ENCODE measurements around the gene TRMT1L. TPM values are rescaled to one million over a fixed set of nuclear protein-coding genes. Genes with fewer than 3 reads are reported as not detected.

TRMT1L gene
- polyA plus RNA-seq, 1 experiment, result 33.4 TPM

- ChIA-PET CTCF (no interaction called here), POLR2A (no interaction called here)
- Histone ChIP-seq H3K27me3 (ENCODE audit: control insufficient read depth, insufficient read depth, low read length) (no peaks in the 10 kb centered on the region), H3K9me3 (ENCODE audit: control insufficient read depth, insufficient read depth, low read length) (peaks cover 5% of the 10 kb centered on the region), H3K27ac (ENCODE audit: low read depth, low read length) (no peak overlapping the region), H3K4me3 (ENCODE audit: low read depth, low read length) (no peak overlapping the region)
- no peak for TF ChIP-seq CTCF (IDR thresholded peaks at IDR 0.05; ENCODE audit: low read depth, low read length)
- no peak for DNase-seq (ENCODE audit: low read depth, low spot score)
These were observed 51.6 kb downstream of the TRMT1L start for GRCh38 chr1:185105121-185105520.

- ChIA-PET POLR2A (no interaction called here), CTCF (no interaction called here)
- Histone ChIP-seq H3K27me3 (ENCODE audit: control insufficient read depth, insufficient read depth, low read length) (no peaks in the 10 kb centered on the region), H3K27ac (ENCODE audit: low read depth, low read length) (no peak overlapping the region), H3K4me3 (ENCODE audit: low read depth, low read length) (no peak overlapping the region), H3K9me3 (ENCODE audit: control insufficient read depth, insufficient read depth, low read length) (peaks cover 5% of the 10 kb centered on the region)
- no peak for TF ChIP-seq CTCF (IDR thresholded peaks at IDR 0.05; ENCODE audit: low read depth, low read length)
- DNase-seq (ENCODE audit: low read depth, low spot score), result no peak
These were observed 52.7 kb downstream of the TRMT1L start for GRCh38 chr1:185104083-185104482.

- ChIA-PET CTCF (no interaction called here), POLR2A (no interaction called here)
- TF ChIP-seq CTCF (IDR thresholded peaks at IDR 0.05; ENCODE audit: low read depth, low read length), result no peak
- Histone ChIP-seq H3K27ac (ENCODE audit: low read depth, low read length) (no peak overlapping the region), H3K4me3 (ENCODE audit: low read depth, low read length) (no peak overlapping the region), H3K9me3 (ENCODE audit: control insufficient read depth, insufficient read depth, low read length) (no peaks in the 10 kb centered on the region), H3K27me3 (ENCODE audit: control insufficient read depth, insufficient read depth, low read length) (no peaks in the 10 kb centered on the region)
- no peak for DNase-seq (ENCODE audit: low read depth, low spot score)
These were observed 60.2 kb downstream of the TRMT1L start for GRCh38 chr1:185096531-185096930.

- Histone ChIP-seq H3K27me3 (ENCODE audit: control insufficient read depth, insufficient read depth, low read length) (no peaks in the 10 kb centered on the region), H3K27ac (ENCODE audit: low read depth, low read length) (no peak overlapping the region), H3K9me3 (ENCODE audit: control insufficient read depth, insufficient read depth, low read length) (no peaks in the 10 kb centered on the region), H3K4me3 (ENCODE audit: low read depth, low read length) (no peak overlapping the region)
- CTCF ChIA-PET, result interaction anchor here (0.6 kb wide), 1 partner anchor 531 kb away, joined by 3 read pairs; no protein-coding TSS in a partner anchor
- DNase-seq (ENCODE audit: low read depth, low spot score), result no peak
- no peak for TF ChIP-seq CTCF (IDR thresholded peaks at IDR 0.05; ENCODE audit: low read depth, low read length)
- POLR2A ChIA-PET, result no interaction called here
These were observed 62.0 kb downstream of the TRMT1L start for GRCh38 chr1:185094761-185095160.

GRCh38 chr1:185091480-185091879 is 65.3 kb downstream of the TRMT1L start:
- DNase-seq (ENCODE audit: low read depth, low spot score), result no peak
- no peaks in the 10 kb centered on the region for H3K9me3 ChIP-seq (ENCODE audit: control insufficient read depth, insufficient read depth, low read length)
- POLR2A ChIA-PET, result no interaction called here
- no peak for TF ChIP-seq CTCF (IDR thresholded peaks at IDR 0.05; ENCODE audit: low read depth, low read length)
- no peaks in the 10 kb centered on the region for H3K27me3 ChIP-seq (ENCODE audit: control insufficient read depth, insufficient read depth, low read length)
- no peak overlapping the region for H3K27ac ChIP-seq (ENCODE audit: low read depth, low read length)
- no peak overlapping the region for H3K4me3 ChIP-seq (ENCODE audit: low read depth, low read length)
- CTCF ChIA-PET, result interaction anchor here (0.8 kb wide), 1 partner anchor 79 kb away, joined by 4 read pairs; no protein-coding TSS in a partner anchor
